Embryonic facial prominence (tissue), 1 donor: ENCODE data around the gene ERGIC1.
"Not testable (repeated sequence)": the region's sequence is repeated elsewhere in the genome, so short reads cannot be mapped to it uniquely, and the experiment has no call there.

ENCODE experiments used
- DNase-seq: peaks from one replicate; pipeline ENCODE4 v3.0.0-alpha.2; 2016; ENCODE audit errors: extremely low spot score

ERGIC1 gene

DNA sequence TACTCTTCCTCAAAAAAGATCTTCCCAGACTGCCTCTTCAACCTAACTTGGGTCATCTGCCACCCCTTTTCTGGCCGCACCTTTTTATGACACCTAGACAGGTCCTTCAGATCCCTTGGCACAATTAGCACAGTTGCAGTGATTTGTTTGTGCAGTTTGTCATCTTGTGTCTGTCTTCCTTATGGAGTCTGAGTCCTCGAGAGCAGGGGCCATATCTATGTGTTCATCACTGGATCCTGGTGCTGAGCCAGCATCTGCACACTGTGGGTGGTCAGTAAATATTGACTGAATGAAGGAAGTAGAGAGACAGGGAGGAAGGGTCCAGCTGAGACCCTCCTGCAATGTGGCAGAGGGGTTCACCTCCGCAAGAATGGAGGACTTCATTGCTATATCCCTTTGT lies 14.4 kb downstream of the ERGIC1 start:
- DNase-seq, result no peak

DNA sequence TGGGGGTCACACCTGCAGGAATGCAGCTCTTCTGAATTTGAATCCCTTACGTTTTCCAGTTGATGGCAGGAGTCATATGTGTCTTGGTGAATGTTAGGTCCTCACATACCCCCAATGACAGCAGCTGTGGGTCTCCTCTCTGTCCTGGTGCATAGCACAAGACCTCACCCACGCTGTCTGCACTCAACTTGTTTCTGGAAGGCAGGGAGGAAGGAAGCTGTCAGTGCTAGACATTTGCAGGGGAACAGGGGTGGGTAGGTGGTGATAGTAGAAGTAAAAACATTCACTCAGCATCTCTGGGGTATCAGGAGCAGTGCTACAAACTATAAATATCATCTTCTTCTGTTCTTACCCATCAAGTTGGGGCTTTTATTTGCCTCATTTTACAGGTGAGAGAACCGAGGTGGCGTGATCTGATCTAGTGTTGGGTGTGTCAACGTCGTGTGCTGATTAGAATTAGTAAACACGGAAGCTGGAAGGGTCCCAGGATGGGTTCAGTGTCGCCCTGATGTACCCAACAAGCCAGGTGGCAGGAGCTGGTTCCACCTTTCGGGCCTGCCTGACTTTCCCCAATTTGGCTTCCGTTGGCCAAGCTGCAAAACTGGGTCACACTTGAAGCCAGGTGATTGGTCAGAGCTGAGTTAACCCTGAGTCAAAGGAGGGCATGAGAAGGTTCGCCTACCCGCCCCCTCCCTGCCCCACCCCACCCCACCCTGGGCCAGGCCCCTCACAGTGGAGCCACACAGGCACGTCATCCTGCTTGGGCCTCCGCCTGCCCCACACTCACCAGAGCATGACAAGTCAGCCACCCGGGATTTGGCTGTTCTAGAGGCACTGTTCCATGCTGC lies 15.8 kb downstream of the ERGIC1 start:
- DNase-seq, result no peak

DNA sequence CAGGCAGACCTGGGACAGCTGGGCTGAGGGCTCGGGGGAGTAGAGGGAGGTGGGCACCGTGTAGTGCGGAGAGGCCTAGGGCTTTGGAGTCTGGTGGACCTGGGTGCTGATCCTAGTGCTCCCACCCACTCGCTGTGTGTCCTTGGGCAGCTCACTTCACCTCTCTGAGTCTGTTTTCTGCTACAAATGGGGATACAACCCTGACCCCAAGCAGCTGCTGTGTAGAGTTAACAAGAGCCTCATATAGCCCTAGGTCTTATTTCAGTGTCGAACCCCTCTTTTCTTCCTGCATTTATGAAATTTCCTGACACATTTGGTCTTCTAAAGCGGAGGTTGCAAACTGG lies 16.4 kb downstream of the ERGIC1 start:
- DNase-seq, result no peak

DNA sequence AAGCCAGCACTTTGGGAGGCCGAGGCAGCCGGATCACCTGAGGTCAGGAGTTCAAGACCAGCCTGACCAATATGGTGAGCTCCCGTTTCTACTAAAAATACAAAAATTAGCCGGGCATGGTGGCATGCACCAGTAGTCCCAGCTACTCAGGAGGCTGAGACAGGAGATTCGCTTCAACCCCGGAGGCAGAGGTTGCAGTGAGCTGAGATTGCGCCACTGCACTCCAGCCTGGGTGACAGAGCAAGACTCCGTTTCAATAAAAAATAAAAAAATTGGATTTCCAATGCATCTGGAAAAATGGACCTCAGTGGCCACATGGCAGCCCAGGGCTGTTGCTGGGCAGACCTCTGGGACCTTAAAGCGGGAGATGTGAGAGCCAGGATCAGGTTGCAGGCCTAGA lies 17.2 kb downstream of the ERGIC1 start:
- not testable (repeated sequence) for DNase-seq

DNA sequence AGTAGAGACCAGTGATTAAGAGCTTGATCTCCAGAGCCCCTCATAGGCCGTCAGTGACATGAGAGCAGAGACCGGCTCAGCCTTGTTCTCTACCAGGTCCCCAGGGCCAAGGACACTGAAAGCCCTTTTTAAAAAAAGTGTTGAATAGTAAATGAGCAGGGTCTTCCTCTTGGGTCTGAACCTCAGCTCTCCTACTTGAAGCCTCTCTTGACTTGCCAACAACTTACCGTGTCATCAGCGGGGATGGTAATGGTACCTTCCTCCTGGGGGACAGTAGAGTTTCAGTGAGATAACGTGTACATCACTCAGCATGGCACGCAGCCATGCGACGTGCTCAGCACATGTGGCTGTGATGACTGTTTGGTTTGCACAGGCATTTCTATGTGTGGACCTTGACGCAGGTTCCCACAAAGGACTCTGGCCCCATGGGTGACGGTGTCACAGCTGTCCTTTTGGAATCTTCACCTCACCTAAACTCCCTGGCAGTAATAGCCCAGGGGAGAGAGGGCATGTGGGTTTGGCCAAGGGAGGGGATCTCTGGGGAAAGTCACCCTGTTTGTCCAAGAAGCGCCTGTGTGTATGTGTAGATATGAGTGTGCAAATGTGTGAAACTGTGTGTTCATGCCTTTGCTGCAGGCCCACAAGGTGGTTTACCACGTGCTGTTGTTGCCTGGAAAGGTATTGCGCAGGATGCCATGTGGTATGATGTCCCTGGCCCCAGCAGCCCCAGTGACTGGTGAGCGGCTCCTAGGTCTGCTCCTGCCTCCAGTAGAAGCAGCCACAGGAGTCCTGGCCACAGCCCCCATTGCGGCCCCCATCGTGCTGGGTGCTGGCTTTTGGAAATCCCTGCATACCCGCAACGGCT lies 18.7 kb downstream of the ERGIC1 start:
- no peak for DNase-seq

DNA sequence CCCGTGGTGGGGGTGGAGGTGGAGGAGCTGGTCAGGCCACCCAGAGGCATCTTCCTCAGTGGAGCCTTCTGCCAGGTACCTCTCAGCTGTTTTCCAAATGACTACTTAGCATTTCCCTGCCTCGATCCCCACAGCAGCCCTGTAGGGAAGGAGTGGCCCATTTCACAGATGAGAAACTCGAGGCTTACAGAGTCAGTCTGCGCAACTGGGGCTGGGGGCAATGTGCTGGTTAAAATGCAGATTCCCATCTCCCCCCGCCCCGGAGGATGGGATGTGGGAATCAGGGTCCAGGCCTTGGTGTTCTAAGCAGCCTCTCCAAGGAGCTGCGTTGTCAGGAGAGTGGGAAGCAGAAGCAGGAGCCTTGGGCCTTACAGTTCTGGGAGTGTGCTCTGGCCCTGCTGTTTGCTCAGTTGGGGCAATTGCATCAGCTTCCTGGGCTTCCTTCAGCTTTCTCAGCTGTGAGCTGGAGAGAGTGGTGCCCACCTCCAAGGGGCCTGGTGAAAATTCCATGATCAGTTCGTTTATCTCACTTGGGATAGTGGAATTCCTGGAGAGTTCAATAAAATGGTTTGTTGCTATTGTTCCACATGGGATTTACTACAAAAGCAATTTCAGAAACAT lies 19.4 kb downstream of the ERGIC1 start:
- no peak for DNase-seq

DNA sequence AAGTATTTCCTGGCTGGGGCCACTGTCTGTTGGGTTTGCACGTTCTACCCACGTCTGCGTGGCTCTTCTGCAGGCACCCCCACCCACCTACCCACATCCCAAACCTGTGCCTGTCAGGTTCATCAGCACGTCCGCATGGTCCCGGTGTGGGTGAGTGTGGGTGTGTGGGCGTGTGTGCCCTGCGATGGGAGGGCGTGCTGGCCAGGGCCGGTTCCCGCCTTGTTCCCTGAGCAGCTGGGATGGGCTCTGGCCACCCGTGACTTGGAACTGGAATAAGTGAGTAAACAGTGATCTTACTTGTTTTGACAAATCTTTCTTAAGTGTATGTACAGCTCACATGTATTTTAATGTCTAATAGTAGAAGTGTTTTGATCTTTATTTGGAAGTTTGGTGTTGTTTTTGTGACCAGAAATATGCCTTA lies 20.4 kb downstream of the ERGIC1 start:
- no peak for DNase-seq

DNA sequence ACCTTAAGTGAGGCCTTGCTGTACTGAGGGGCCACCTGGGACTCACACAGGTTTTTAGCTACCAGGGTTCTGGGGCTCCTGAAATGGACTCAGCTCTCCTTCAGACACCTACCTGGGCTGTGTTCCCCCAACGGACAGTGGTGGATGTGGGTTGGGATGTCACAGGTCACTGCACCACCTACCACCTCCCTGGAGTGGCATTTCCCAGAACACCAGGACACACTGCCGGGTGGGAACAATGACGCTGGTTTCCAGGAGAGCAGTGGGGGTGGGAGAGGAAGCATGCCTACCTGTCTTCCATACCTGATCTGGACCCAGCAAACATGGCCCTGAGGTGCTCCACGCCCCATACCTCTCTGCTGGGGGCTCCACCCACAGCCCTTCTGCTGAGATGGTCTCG lies 20.9 kb downstream of the ERGIC1 start:
- no peak for DNase-seq

DNA sequence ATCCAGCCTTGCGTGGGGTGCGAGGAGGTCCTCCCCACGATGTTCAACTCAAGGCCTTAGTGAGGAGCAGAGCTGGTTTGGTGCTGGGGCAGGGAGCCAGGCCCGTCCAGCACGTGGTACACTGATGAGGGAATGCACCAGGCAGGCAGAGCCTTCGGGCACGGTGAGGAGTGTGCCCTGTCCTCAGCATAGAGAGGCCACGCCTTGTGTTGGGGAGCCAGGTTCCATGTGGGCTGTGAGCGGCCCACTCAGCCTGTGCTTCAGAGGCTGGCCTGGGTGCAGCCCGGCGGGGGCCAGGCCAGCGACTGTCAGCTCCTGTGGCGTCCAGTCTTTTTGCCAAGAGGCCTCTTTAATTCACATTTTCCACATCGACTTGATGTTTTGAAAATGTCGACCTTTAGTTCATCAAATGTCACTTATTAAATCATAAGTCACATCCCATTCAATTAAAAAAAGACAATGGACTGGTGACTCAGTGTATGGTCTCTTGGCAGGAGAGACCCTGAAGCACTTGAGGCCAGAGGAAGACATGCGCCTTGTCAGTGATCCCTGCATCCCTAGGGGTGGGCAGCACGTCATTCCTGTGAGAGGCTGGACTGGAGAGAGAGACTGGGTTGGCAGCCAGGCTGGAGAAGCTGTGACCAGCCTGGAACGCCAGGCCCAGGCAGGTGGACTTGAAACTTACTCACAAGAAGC lies 21.7 kb downstream of the ERGIC1 start:
- DNase-seq, result no peak

DNA sequence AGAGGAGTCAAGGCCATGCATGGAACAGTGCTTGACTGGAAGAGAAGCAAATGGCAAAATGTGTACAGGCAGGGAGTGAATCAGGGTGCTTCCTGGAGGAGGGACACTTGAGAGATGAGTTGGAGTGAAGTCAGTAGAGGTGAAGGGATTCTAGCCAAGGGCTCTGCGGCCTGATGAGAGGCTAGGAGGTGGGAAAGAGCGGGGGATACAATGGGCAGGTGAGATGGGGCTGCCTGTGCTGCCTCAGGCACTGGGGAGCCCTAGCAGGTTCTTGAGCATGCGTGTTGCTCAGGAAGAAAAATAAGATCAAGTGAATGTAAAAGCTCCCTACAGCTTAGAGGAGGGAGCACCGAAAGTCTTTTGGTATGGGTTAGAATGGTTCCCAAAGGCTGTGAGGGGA lies 22.3 kb downstream of the ERGIC1 start:
- DNase-seq, result no peak

DNA sequence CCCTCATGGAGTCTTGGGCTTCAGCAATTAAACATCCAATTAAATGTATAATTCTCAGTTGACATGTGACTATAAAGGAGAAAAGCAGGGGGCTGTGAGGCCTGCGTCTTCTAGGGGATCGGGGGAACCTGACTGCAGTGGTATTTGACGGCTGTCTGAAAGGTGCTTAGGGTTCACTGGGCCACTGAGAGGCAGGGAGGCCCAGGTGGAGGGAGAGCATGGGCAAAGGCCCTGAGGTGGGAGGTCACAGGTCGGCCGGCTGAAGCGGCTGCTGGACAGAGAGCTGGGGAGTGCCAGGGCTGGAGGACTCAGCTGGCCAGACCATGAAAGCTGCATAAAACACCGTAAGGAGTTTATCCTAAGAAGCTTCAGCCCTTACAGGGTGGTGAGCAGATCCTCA lies 23.9 kb downstream of the ERGIC1 start:
- DNase-seq, result no peak

DNA sequence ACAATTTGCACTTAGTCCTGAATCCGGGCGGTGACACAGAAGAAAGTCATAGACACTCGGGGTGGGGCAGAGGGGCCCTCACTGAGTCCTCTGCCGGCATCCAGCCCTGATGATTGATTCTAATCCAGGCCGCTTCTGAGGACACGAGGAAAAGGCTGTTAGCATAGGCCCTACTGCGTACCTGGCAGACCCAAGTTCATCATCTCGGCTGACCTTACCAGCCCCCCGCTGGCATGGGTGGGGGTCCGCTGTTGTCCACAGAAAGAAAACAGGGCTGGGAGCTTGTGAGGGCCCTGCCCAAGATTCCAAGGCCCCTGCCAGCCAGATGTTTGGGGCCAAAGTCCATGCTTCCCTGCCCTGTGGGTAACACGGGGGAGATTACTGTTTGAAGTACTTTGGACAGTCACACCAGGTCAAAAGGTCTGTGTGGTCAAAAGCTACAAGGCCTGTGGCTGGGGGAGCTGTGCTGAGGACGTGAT lies 24.5 kb downstream of the ERGIC1 start:
- DNase-seq, result no peak

DNA sequence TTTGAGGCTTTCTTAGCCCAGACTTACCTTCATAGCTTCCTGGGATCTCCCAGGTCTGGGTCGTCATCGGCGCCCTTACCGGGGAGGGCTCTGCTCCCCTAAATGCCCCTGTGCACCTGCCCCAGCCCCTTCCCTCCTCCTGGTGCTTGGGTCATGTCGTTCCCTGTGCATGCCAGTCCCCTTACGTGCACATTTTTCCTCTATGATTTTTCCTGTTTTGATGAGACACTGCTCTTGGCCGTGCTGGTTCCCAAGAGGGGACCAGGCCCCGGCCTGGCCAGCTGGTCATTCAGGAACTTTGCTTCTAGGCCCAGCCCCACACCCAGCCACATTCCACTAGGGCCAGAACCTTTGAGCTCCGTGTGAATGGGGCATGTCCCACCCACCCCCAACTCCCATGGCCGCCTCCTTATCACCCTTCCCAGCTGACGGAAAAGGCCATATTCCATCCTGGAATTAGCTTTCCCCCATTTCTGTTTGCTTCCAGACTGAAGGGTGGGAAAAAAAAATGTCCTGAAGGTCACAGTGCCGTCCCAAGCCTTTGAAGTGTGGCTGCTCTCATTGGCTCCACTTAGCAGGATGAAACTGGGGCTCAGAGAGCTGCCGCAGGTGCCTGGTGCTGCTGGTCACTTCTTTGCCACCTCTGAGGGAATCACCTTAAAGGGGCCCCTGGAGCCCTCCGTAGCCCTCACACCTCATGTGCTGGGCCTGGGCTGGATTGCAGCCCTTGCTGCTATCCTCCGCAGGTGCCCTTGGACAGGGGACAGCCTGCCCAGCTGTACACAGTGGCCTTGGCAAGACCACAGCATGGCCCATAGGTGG lies 25.1 kb downstream of the ERGIC1 start:
- no peak for DNase-seq

DNA sequence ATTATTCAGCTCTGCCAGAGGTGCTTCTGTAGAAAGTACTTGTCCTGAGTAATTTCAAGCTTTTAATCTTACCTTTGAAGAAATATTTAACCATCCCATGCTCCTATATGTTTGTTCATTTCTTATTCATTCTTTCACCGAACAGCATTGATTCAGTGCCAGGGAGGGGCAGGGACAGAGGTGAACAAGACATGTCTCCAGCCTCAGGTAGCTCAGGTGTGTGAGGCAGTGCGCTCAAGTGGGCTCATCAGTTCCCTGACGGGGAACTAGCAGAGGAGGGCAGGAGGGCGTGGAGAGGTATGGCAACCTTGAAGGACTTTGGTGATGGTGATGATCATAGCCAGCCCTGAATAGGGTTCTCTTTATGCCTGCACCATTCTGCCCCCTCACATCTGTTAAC lies 25.9 kb downstream of the ERGIC1 start:
- DNase-seq, result no peak

DNA sequence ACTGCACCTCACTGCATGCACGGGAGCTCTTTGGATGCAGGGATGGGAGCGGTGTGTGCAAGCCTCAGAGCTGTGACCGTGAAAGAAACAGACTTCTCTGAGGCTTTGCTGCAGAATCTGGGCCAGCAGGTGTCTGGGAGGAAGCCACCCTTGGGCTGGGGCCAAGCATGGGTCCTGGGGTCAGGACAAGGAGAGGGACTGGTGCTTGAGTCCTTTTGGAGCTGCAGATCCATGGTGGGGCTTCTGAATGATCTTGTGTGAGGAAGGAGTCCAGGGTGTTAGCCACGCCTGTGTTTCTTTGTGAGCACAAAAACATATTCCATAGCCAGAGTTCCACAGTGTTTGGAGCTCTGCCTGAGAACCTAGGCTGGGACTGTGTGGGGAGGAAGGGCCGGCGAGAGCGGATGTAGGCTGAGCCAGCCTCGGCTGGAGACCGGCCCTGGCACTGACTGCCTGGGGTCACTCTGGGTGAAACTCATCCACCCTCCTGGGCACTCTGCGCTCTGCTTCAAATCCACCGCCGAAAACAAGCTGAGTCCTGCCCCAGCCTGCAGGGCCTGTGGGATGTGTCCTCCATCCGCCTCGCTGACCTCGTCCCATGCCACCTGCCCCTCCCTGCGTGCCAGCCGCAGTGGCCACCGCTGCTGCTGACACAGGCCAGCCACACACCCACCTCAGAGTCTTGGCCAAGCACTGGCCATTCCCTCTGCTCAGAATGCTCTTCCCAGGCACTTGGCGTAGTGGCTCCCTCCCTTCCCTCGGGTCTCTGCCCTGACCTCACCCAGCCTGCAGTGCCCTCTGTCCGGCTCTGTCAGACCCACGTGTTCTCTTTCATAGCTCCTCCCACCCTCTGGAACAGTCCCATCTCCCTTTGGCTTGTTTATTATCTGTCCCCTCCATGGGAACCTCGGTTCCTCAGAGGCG lies 26.7 kb downstream of the ERGIC1 start:
- DNase-seq, result no peak

DNA sequence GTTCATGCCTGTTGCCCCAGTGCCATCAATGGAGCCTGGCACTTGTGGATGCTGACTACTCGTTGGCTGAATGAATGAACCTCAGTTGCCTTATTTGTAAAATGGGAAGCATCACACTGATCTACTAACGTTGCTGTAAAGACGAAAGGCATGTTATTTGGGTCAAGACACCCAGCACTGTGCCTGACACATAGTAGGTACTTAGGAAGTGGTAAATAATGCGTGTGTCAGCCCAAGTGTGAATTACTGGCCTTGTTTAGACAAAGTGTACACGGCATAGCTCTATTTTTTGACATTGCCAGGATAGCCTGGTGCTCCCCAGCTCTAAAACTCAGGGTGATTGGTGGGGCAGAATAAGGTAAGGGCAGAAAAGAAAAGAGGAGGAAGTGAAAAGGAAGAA lies 27.4 kb downstream of the ERGIC1 start:
- no peak for DNase-seq

DNA sequence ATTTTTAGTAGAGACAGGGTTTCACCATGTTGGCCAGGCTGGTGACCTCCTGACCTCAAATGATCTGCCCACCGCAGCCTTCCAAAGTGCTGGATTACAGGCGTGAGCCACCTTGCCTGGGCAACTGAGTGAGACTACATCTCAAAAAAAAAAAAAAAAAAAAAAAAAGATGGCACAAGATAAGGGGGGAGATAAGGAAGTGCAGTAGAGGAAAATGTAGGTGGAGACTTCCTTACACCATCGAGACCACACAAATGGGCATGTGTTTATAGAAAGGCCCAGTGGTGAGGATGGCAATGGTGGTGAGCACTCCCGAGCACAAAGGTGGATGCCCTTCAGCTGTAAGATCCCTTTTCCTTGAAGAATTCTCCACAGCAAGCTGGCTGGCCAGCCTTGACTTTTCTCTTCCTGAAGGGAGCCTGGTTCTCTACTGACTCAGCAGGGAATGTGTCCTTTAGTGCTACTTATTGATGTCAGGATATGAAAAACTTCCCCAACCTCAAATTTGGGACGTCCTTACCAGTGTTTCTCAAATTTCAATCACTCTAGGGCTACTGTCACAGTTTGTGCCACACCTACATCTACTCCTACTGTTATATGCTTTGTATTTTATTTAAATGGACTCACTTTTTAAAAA lies 28.2 kb downstream of the ERGIC1 start:
- no peak for DNase-seq

DNA sequence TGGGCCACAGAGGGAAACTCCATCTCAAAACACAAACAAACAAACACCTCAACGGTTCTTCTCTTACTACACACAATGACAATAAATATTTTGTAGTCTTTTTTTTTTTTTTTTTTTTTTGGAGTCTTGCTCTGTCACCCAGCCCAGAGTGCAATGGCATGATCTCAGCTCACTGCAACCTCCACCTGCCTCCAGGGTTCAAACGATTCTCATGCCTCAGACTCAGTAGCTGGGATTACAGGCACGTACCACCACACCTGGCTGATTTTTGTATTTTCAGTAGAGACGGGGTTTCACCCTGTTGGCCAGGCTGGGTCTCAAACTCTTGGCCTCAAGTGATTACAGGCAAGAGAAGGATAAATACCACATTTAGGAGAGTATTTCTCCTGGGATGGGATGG lies 30.1 kb downstream of the ERGIC1 start:
- DNase-seq, result not testable (repeated sequence)

DNA sequence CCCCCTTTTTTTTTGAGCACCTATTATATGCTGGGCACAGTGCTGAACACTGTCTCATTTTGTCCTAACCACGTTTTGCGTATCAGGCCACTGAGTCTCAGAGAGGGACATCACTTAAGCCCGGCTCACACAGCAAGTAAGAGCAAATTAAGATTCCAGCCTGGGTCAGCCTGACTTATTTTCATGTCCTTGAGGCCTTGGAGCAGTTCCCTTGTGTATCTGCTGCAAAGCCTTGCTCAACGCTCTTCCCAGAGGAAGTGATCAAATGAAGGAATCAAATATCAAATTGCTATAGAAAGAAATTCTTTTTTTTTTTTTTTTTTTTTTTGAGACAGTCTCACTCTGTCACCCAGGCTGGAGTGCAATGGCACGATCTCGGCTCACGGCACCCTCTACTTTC lies 30.7 kb downstream of the ERGIC1 start:
- no peak for DNase-seq
